Endothelial cell (in vitro differentiated cells): ENCODE data around the gene SGPL1. TPM values are rescaled to one million over a fixed set of nuclear protein-coding genes. Genes with fewer than 3 reads are reported as not detected.

Experiments used
- DNase-seq: peaks from one replicate; pipeline ENCODE4 v3.0.0; 2021; ENCODE audit warnings: low spot score
- H3K27ac Mint-ChIP-seq: one replicate; pipeline ENCODE4 v1.8.0; 2021; ENCODE audit warnings: mixed read lengths, inconsistent platforms; ENCODE audit not compliant: unreplicated experiment
- H3K27me3 Mint-ChIP-seq: one replicate; pipeline ENCODE4 v1.8.0; 2021; ENCODE audit warnings: mild to moderate bottlenecking, moderate library complexity, mixed read lengths, inconsistent platforms; ENCODE audit not compliant: unreplicated experiment
- H3K36me3 Mint-ChIP-seq: one replicate; pipeline ENCODE4 v1.8.0; 2021; ENCODE audit warnings: mild to moderate bottlenecking, low read depth, mixed read lengths, inconsistent platforms; ENCODE audit not compliant: unreplicated experiment
- H3K4me1 Mint-ChIP-seq: one replicate; pipeline ENCODE4 v1.8.0; 2021; ENCODE audit warnings: mild to moderate bottlenecking, mixed read lengths, inconsistent platforms; ENCODE audit not compliant: unreplicated experiment
- H3K4me3 Mint-ChIP-seq: one replicate; pipeline ENCODE4 v1.8.0; 2021; ENCODE audit warnings: mild to moderate bottlenecking, mixed read lengths, inconsistent platforms; ENCODE audit not compliant: unreplicated experiment
- H3K9me3 Mint-ChIP-seq: one replicate; pipeline ENCODE4 v1.8.0; 2021; ENCODE audit warnings: mixed read lengths, inconsistent platforms; ENCODE audit not compliant: unreplicated experiment
- total RNA-seq: library from RNA; stranded (reverse); fragmentation: NEBNext Ultra II Directional; extraction: Animal tissue kit (Norgen Biotek cat#: 25700); gene quantifications from one replicate; pipeline ENCODE4 v1.2.1, GENCODE V29; 2021; ENCODE audit not compliant: unreplicated experiment
- TF ChIP-seq, protein P1 (sequence below): fragments of 200-600 bp; sonication (generic); IDR thresholded peaks from one replicate; pipeline ENCODE4 v1.5.0; 2021; ENCODE audit warnings: antibody characterized with exemption; ENCODE audit not compliant: unreplicated experiment

Gene SGPL1
- total RNA-seq, 1 donor from 2014 or later: 59.0 TPM

GRCh38 chr10:70905071-70906021, 89.6 kb downstream of the SGPL1 start:
- peaks cover 9% of the 10 kb centered on the region for H3K27me3 Mint-ChIP-seq
- no peak overlapping the region for H3K27ac Mint-ChIP-seq
- TF ChIP-seq, protein P1, sequence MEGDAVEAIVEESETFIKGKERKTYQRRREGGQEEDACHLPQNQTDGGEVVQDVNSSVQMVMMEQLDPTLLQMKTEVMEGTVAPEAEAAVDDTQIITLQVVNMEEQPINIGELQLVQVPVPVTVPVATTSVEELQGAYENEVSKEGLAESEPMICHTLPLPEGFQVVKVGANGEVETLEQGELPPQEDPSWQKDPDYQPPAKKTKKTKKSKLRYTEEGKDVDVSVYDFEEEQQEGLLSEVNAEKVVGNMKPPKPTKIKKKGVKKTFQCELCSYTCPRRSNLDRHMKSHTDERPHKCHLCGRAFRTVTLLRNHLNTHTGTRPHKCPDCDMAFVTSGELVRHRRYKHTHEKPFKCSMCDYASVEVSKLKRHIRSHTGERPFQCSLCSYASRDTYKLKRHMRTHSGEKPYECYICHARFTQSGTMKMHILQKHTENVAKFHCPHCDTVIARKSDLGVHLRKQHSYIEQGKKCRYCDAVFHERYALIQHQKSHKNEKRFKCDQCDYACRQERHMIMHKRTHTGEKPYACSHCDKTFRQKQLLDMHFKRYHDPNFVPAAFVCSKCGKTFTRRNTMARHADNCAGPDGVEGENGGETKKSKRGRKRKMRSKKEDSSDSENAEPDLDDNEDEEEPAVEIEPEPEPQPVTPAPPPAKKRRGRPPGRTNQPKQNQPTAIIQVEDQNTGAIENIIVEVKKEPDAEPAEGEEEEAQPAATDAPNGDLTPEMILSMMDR: no peak
- H3K9me3 Mint-ChIP-seq: no peaks in the 10 kb centered on the region
- no peak overlapping the region for H3K4me3 Mint-ChIP-seq
- peaks cover 9% of the 10 kb centered on the region for H3K4me1 Mint-ChIP-seq
- H3K36me3 Mint-ChIP-seq: peaks cover 5% of the 10 kb centered on the region
- no peak for DNase-seq

DNA sequence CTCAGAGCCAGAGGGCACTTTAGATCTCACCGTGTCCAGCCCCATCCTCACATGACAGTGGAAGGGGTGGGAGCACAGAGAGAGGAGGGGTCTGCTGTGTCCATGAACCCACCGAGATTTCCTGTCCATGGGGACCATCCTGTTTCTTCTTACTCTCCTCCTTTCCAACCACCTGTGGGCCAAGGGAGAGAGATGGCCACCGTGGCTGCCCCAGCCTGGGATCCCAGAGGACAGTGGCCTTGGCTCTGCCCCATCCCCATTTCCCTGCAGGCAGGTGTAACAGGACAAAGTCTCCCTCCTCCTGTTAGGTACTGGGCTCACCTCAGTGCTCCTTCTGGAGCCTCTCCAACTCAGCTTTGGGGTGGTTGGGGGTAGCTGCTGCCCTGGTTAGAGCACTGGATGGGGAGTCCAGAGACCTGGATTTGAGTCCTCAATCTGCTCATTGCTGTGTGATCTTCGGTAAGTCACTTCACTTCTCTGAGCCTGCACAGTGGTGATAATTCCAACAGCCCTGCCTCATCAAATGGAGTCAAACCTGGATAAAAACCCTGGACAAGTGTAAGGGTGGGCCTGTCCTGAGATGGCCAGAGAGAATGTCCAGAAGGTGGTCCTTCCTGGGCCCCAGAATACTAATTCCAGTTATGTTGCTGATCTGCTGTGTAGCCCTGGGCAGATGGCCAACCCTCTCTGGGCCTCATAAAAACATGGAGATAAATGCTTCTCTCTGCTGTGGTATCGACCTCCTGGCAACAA, 90.5 kb downstream of the SGPL1 start:
- H3K4me1 Mint-ChIP-seq: peaks cover 6% of the 10 kb centered on the region
- no peaks in the 10 kb centered on the region for H3K9me3 Mint-ChIP-seq
- TF ChIP-seq, protein P1: no peak
- H3K36me3 Mint-ChIP-seq: peaks cover 5% of the 10 kb centered on the region
- DNase-seq: no peak
- no peak overlapping the region for H3K4me3 Mint-ChIP-seq
- H3K27ac Mint-ChIP-seq: no peak overlapping the region
- H3K27me3 Mint-ChIP-seq: peaks cover 7% of the 10 kb centered on the region

GRCh38 chr10:70906953-70907636, 91.3 kb downstream of the SGPL1 start:
- no peaks in the 10 kb centered on the region for H3K9me3 Mint-ChIP-seq
- peaks cover 5% of the 10 kb centered on the region for H3K36me3 Mint-ChIP-seq
- peaks cover 6% of the 10 kb centered on the region for H3K4me1 Mint-ChIP-seq
- no peak for DNase-seq
- TF ChIP-seq, protein P1: no peak
- peaks cover 7% of the 10 kb centered on the region for H3K27me3 Mint-ChIP-seq
- H3K27ac Mint-ChIP-seq: no peak overlapping the region
- H3K4me3 Mint-ChIP-seq: no peak overlapping the region

GRCh38 chr10:70907637-70908405, 92.1 kb downstream of the SGPL1 start:
- H3K27ac Mint-ChIP-seq: no peak overlapping the region
- H3K4me3 Mint-ChIP-seq: no peak overlapping the region
- TF ChIP-seq, protein P1: no peak
- no peaks in the 10 kb centered on the region for H3K9me3 Mint-ChIP-seq
- DNase-seq: no peak
- peaks cover 5% of the 10 kb centered on the region for H3K36me3 Mint-ChIP-seq
- peaks cover 7% of the 10 kb centered on the region for H3K27me3 Mint-ChIP-seq
- H3K4me1 Mint-ChIP-seq: peaks cover 6% of the 10 kb centered on the region
